Body of pancreas (tissue), 4 donors: ENCODE measurements around the gene USP31.

Experiments
- POLR2A ChIP-seq, 3 donors: fragments of 450-650 bp; IDR thresholded peaks; one replicate each; pipeline ENCODE4 v1.6.1; 2016; ENCODE audit warnings: antibody characterized with exemption in 3 of 3, mild to moderate bottlenecking in 2 of 3
- TF ChIP-seq, protein P1 (sequence below), 7 experiments: fragments of 450-650 bp in 4 of 7; fragments of 200-600 bp in 3 of 7; sonication (generic) in 3 of 7; IDR thresholded peaks; one replicate each; pipeline ENCODE4 v1.5.1; 2016 to 2019; ENCODE audit warnings: antibody characterized with exemption in 7 of 7

DNA sequence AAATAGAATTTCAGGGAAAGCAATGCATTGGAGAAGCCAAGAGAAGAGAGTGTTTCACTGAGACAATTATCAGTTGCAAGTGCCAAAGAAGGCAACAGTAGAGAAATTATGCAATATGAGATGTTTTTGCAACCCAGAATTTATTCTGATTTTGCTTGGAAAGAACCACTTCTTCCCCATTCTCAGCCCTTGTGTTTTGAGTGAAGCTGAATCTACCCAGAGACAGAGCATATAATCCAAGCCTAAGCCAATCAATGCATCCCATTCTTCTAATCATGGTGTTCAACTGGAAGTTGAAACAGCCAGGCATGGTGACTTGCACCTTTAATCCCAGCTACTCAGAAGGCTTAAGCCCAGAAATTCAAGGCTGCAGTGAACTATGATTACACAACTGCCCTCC, 26.4 kb upstream of the USP31 start:
- TF ChIP-seq, protein P1, sequence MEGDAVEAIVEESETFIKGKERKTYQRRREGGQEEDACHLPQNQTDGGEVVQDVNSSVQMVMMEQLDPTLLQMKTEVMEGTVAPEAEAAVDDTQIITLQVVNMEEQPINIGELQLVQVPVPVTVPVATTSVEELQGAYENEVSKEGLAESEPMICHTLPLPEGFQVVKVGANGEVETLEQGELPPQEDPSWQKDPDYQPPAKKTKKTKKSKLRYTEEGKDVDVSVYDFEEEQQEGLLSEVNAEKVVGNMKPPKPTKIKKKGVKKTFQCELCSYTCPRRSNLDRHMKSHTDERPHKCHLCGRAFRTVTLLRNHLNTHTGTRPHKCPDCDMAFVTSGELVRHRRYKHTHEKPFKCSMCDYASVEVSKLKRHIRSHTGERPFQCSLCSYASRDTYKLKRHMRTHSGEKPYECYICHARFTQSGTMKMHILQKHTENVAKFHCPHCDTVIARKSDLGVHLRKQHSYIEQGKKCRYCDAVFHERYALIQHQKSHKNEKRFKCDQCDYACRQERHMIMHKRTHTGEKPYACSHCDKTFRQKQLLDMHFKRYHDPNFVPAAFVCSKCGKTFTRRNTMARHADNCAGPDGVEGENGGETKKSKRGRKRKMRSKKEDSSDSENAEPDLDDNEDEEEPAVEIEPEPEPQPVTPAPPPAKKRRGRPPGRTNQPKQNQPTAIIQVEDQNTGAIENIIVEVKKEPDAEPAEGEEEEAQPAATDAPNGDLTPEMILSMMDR (IDR thresholded peaks at IDR 0.05), result no peak
- no peak for TF ChIP-seq POLR2A (IDR thresholded peaks at IDR 0.05)
